Fibroblast of lung (primary cell): ENCODE data around the gene PPP2CA. TPM values are rescaled to one million over a fixed set of nuclear protein-coding genes. Genes with fewer than 3 reads are reported as not detected.

Source experiments
- DNase-seq, 2 donors: peaks; one replicate each; pipeline versions ENCODE4 v3.0.0 to v3.0.0-alpha.2; 2010; ENCODE audit warnings: low read depth in 2 of 2
- H2AFZ ChIP-seq: 2 replicates; pipeline ENCODE4 v1.5.1; 2012; ENCODE audit warnings: low read length, control low read depth, inconsistent platforms
- H3K27ac ChIP-seq: 2 replicates; pipeline ENCODE4 v1.5.1; 2011; ENCODE audit warnings: low read length, control low read depth; ENCODE audit not compliant: insufficient read depth
- H3K27me3 ChIP-seq: 2 replicates; pipeline ENCODE4 v1.5.1; 2011; ENCODE audit warnings: mild to moderate bottlenecking, low read length; ENCODE audit not compliant: control insufficient read depth, insufficient read depth
- H3K36me3 ChIP-seq: 2 replicates; pipeline ENCODE4 v1.5.1; 2011; ENCODE audit warnings: low read length; ENCODE audit not compliant: control insufficient read depth, insufficient read depth
- H3K4me1 ChIP-seq: 2 replicates; pipeline ENCODE4 v1.5.1; 2011; ENCODE audit warnings: low read length; ENCODE audit not compliant: control insufficient read depth, insufficient read depth; ENCODE audit errors: extremely low read depth
- H3K4me2 ChIP-seq: 2 replicates; pipeline ENCODE4 v1.5.1; 2011; ENCODE audit warnings: low read length, control low read depth; ENCODE audit not compliant: insufficient read depth; ENCODE audit errors: extremely low read depth
- H3K4me3 ChIP-seq, 4 experiments: fragments of 200-600 bp in 1 of 4; sonication (generic) in 1 of 4; replicated peaks in 1 of 4; 2 replicates each; pipeline ENCODE4 v1.5.1; 2011 to 2016; ENCODE audit warnings: low read length in 4 of 4, low read depth in 3 of 4, mild to moderate bottlenecking in 3 of 4, control low read depth in 2 of 4, inconsistent platforms in 1 of 4, mixed read lengths in 1 of 4; ENCODE audit not compliant: insufficient read depth in 1 of 4; ENCODE audit errors: control extremely low read depth in 1 of 4
- H3K79me2 ChIP-seq: 2 replicates; pipeline ENCODE4 v1.5.1; 2012; ENCODE audit warnings: mild to moderate bottlenecking, low read length, inconsistent platforms; ENCODE audit not compliant: control insufficient read depth, insufficient read depth
- H3K9ac ChIP-seq: 2 replicates; pipeline ENCODE4 v1.5.1; 2011; ENCODE audit warnings: mild to moderate bottlenecking, low read length, control low read depth; ENCODE audit not compliant: insufficient read depth
- H3K9me3 ChIP-seq: 2 replicates; pipeline ENCODE4 v1.5.1; 2012; ENCODE audit warnings: low read depth, low read length; ENCODE audit not compliant: control insufficient read depth, insufficient read depth
- H4K20me1 ChIP-seq: 2 replicates; pipeline ENCODE4 v1.5.1; 2011; ENCODE audit warnings: low read length; ENCODE audit not compliant: control insufficient read depth, insufficient read depth; ENCODE audit errors: extremely low read depth
- CTCF ChIP-seq, 2 donors: IDR thresholded peaks in 1 of 2; conservative IDR thresholded peaks in 1 of 2; 1 replicate in 1 of 2; 2 replicates in 1 of 2; pipeline ENCODE4 v1.5.1; 2011 to 2012; ENCODE audit warnings: low read length in 2 of 2, control low read depth in 1 of 2, inconsistent platforms in 1 of 2, low read depth in 1 of 2, mild to moderate bottlenecking in 1 of 2
- EZH2 ChIP-seq: IDR thresholded peaks from 2 replicates; pipeline ENCODE4 v1.5.1; 2012; ENCODE audit warnings: low read length, control low read depth, mild to moderate bottlenecking; ENCODE audit errors: missing control alignments
- polyA plus RNA-seq, 2 donors: library from polyadenylated mRNA; depleted of rRNA in 1 of 2; stranded (reverse) in 1 of 2; unstranded in 1 of 2; fragments of >200 nt; gene quantifications; 2 replicates each; pipeline ENCODE4 v1.2.1, GENCODE V29; 2011 to 2012; ENCODE audit warnings: missing spikeins in 1 of 2
- total RNA-seq: library from RNA; depleted of rRNA; stranded (reverse); fragments of >200 nt; gene quantifications from 2 replicates; pipeline ENCODE4 v1.2.1, GENCODE V29; 2014

Gene PPP2CA
- total and polyA plus RNA-seq, 2 donors (not counting 1 experiment from before 2014, with no cell fraction given), result 58.6 to 191 TPM

- H3K36me3 ChIP-seq, result no peaks in the 10 kb centered on the region
- H3K9ac ChIP-seq, result no peak overlapping the region
- DNase-seq, result no peak
- no peaks in the 10 kb centered on the region for H3K9me3 ChIP-seq
- peaks cover 5% of the 10 kb centered on the region for H3K4me1 ChIP-seq
- H3K27me3 ChIP-seq, result no peaks in the 10 kb centered on the region
- TF ChIP-seq CTCF (conservative IDR thresholded peaks at IDR 0.05 in 1 of 2, IDR thresholded peaks at IDR 0.05 in 1 of 2; ENCODE audit: low read depth in 1 of 2, low read length in 2 of 2), result no peak
- no peak for TF ChIP-seq EZH2
- no peak overlapping the region for H2AFZ ChIP-seq
- H3K27ac ChIP-seq, result no peak overlapping the region
- peaks cover 98% of the 10 kb centered on the region for H3K79me2 ChIP-seq
- no peak overlapping the region for H3K4me3 ChIP-seq
- peaks cover 20% of the 10 kb centered on the region for H4K20me1 ChIP-seq
- peak overlapping the region; percentile 13 for H3K4me2 ChIP-seq
These were observed 16.2 kb downstream of the PPP2CA start for GRCh38 chr5:134209477-134210245.

DNA sequence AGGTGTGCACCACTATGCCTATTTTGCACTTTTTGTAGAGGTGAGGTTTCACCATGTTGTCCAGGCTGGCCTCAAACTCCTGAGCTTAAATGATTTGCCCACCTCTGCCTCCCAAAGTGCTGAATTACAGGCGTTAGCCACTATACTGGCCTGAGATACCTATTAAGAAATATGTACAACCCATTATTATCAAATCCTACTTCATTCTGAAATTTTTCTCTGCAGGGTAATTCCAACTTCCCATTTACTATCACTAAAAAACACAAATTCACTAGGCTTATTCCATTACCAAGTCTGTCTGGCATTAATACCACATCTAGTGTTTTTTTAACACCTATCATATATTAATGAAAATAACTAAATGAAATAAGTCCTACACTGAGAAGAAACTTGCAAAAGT lies 18.2 kb downstream of the PPP2CA start:
- Histone ChIP-seq H3K36me3 (peaks cover 2% of the 10 kb centered on the region), H3K27me3 (no peaks in the 10 kb centered on the region), H3K9ac (no peak overlapping the region), H3K4me2 (no peak overlapping the region), H3K4me1 (peaks cover 5% of the 10 kb centered on the region), H3K27ac (no peak overlapping the region), H4K20me1 (peaks cover 17% of the 10 kb centered on the region), H3K4me3 (no peak overlapping the region), H3K79me2 (peaks cover 96% of the 10 kb centered on the region), H2AFZ (no peak overlapping the region), H3K9me3 (no peaks in the 10 kb centered on the region)
- DNase-seq, result no peak
- TF ChIP-seq CTCF (conservative IDR thresholded peaks at IDR 0.05 in 1 of 2, IDR thresholded peaks at IDR 0.05 in 1 of 2; ENCODE audit: low read depth in 1 of 2, low read length in 2 of 2) (no peak), EZH2 (no peak)

GRCh38 chr5:134206627-134207160 lies 19.2 kb downstream of the PPP2CA start:
- Histone ChIP-seq H3K36me3 (peaks cover 2% of the 10 kb centered on the region), H3K27ac (no peak overlapping the region), H3K27me3 (no peaks in the 10 kb centered on the region), H3K79me2 (peaks cover 94% of the 10 kb centered on the region), H4K20me1 (peaks cover 15% of the 10 kb centered on the region), H3K9ac (no peak overlapping the region), H3K9me3 (no peaks in the 10 kb centered on the region), H3K4me3 (no peak overlapping the region), H2AFZ (no peak overlapping the region), H3K4me1 (peaks cover 5% of the 10 kb centered on the region), H3K4me2 (no peak overlapping the region)
- TF ChIP-seq CTCF (conservative IDR thresholded peaks at IDR 0.05 in 1 of 2, IDR thresholded peaks at IDR 0.05 in 1 of 2; ENCODE audit: low read depth in 1 of 2, low read length in 2 of 2), result no peak
- TF ChIP-seq EZH2, result no peak
- no peak for DNase-seq
